GM12872 (cell line): Measurements from ENCODE around the gene TBX2.

ENCODE experiments used
- TF ChIP-seq, protein P1 (sequence below): IDR thresholded peaks from 3 replicates; pipeline ENCODE4 v1.5.1; 2011; ENCODE audit warnings: low read depth, mild to moderate bottlenecking, low read length, moderate library complexity; ENCODE audit not compliant: insufficient read depth

The TBX2 gene

DNA sequence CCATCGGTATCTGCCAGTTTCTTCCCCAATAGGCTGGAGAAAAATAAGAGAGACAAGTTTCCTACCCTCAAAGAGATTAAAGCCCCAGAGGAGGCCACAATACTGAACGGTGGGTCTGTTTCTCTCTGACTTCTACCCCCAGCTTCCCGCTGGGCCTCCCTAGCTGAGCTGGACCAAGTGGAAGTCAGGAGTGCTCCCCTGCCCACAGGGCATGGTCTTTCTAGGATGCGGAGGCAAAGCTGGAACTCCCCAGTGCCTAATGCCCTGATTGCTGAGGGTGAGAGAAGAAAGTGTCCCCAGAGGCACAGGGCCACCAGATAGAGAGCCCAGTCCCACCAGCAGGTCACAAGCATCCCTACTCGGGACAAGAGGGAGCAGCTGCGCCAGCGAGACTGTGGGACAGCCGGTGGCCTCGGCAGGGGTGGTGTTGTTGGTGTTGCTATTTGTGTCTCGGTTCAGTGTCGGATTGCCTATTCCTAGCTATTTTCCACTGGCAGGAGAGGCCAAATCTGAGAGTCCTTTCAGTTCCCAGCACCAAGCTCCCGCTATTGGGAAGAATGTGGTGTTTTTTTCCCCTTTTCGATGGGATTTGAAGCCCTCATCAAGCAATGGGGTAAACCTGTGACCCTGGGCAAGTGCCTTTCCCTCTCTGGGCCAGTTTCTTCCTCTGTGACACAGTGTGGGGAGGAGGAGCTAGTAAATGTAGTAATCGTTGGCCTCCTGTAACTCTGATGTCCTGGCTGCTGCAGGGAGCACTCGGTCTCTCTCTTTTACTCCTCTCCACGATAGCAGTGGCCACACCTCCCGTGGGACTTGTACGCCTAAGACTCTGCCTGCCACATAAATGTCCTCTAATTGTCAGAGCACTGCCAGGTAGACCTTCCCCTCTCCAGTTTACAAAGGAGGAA, 22.5 kb upstream of the TBX2 start:
- TF ChIP-seq, protein P1, sequence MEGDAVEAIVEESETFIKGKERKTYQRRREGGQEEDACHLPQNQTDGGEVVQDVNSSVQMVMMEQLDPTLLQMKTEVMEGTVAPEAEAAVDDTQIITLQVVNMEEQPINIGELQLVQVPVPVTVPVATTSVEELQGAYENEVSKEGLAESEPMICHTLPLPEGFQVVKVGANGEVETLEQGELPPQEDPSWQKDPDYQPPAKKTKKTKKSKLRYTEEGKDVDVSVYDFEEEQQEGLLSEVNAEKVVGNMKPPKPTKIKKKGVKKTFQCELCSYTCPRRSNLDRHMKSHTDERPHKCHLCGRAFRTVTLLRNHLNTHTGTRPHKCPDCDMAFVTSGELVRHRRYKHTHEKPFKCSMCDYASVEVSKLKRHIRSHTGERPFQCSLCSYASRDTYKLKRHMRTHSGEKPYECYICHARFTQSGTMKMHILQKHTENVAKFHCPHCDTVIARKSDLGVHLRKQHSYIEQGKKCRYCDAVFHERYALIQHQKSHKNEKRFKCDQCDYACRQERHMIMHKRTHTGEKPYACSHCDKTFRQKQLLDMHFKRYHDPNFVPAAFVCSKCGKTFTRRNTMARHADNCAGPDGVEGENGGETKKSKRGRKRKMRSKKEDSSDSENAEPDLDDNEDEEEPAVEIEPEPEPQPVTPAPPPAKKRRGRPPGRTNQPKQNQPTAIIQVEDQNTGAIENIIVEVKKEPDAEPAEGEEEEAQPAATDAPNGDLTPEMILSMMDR, result no peak

DNA sequence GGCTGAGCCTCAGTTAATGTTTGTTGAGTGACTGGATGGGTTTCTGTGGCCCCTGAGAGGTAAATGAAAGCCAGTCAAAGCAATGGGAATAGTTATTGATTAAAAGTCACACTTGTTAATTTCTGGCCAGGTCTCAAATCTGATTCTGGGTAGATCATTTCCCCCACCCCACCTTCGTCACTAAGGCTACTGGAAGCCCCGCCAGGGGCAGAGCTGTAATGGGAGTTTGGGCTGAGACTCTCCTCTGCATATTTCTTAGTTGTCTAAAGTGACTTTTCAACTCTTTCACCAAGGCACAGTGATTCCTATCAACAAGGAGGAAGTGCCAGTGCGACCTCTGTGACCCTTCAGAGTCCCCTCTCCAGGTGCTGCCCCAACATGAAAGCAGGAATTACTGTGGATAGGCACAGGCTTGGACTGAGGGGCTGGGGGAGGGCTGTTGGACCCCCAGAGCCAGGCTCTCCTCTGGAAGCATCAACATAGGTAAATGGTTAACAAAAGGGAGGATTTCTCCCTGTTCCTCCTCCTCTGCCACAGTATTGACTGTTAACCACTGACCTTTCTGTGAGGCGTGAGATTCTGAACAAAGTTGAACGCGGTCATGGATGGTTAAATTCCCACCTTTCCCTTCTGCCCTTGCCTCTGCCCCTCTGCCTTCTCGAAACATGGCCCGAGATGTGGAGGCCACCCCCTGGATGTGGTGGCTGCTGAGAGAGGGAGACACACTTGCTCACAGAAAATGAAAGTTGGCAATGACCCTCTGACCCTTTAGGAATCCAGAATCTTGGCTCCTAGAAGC, 20.8 kb upstream of the TBX2 start:
- TF ChIP-seq, protein P1, result no peak

DNA sequence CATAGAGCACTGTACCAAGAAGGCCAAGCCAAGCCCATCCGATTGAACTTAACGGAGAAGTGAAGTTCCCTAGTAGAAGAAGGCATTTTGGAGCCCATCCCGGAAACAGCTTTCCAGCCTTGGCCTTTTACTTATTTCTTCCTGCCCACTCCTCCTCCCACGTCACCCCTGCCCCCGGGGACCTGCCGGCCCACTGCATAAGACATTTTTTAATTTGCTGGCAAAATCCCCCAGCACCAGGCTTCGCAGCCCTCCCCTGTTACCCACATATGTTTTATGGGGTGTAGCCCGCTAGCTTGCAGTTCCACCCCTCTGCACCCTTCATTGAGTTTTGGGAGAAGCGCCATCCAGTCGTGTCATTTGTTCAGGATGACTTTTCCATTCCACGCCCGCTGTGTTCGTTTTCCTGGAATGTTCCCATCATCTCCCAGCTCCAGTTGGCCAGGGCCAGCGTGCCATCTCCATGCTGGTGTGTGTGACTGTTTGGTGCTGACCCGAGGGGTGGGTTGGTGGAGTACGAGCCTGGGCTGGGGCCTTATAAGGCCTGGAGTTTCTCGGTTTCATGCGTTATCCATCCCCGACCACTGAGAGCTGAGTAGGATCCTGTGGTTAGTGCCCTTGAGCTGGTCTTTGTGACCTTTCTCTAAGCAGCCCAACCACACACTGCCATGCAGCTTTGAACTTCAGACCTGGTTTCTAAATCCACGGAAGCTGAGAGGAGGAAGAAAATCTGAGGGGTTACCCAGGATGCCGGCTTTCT, 20.0 kb upstream of the TBX2 start:
- TF ChIP-seq, protein P1, result no peak

DNA sequence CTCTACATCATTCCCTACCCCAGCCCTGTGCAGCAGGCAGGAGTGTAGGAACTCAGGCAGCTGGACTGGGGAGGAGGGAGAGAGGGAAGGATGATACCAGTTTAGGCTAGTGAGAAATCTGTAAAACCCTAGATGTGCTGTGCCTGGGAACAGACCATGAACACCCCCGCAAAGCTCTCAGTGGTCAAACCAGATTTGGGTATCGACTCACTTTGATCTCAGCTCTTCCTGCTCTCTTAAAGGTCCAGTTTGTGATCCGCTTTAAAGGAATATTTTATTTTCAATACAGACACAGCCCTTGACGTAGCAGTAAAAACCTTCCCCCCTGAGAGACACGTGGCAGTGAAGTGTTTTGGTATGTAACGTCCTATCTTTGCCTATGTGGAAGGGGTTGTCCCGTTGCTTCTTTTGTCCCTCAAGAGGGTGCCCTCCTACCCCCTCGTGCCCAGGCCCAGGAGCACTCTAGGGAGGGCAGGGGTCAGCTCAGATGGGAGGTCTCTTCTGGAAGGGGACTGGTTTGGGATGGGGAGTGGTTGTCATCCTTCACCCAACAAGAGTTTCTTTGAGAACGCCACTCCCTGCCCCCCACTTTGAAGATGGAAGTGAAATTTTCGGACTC, 19.3 kb upstream of the TBX2 start:
- TF ChIP-seq, protein P1, result no peak

DNA sequence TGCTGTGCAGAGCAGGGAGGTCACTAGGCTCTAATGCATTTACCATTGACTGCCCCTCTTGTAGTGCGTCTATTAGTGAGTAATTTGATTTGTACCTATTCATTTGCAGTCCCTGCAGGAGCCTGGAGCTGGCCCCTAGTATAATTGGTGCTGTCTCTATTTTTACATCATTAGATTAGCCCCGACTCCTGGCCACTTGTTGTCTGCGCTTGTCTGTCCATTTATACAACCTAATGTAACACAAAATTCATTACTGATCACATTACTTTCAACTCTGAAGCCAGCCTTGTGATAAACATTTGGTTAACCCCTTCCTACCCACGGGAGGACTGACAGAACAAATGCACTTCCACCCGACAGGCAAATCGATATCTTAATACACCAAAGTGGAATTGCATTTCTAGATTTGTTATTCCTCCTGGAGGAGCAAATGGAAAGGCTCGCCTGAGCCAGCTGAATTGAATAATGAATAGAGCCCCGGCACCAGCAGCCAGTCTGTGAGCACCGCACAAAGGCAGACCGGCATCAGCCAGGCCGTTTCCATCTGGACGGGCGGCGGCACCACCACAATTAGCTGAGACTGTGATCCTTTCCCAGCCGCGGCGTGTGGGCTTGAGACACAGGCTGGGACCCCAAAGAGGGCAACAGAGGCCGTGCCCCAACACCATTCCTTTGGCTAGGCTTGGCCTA, 18.7 kb upstream of the TBX2 start:
- TF ChIP-seq, protein P1, result no peak

DNA sequence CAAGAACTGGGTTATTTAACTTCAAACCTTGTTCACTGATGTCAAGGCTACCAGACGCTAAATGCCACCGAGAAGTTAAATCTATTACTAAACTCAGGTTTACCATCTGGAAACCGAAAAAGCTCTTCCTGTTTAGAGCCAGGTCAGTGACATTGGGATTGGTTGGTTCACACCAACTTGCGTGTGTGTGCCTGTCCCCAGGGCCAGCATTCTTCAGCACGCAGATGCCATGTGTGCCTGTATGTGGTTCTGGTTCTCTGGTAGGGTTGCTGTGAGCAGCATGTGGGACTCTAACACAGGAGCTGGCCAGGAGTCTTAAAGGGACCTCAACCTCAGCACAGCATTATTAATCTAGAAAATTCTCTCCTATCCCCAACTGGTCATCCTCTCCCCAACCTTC, 18.1 kb upstream of the TBX2 start:
- TF ChIP-seq, protein P1, result no peak
